Peyer's patch (tissue), 4 donors: ENCODE data around the gene POMT1.

Experiments
- POLR2A ChIP-seq, 2 donors: fragments of 450-650 bp; IDR thresholded peaks; one replicate each; pipeline ENCODE4 v1.5.1; 2017; ENCODE audit warnings: antibody characterized with exemption in 2 of 2, mild to moderate bottlenecking in 2 of 2, moderate library complexity in 2 of 2
- TF ChIP-seq, protein P1 (sequence below), 6 experiments: fragments of 450-650 bp in 4 of 6; fragments of 200-600 bp in 2 of 6; sonication (generic) in 1 of 6; IDR thresholded peaks; one replicate each; pipeline ENCODE4 v1.5.1; 2017 to 2019; ENCODE audit warnings: antibody characterized with exemption in 6 of 6, mild to moderate bottlenecking in 3 of 6, moderate library complexity in 1 of 6

GRCh38 chr9:131545786-131546335 is 43.1 kb downstream of the POMT1 start:
- TF ChIP-seq, protein P1, sequence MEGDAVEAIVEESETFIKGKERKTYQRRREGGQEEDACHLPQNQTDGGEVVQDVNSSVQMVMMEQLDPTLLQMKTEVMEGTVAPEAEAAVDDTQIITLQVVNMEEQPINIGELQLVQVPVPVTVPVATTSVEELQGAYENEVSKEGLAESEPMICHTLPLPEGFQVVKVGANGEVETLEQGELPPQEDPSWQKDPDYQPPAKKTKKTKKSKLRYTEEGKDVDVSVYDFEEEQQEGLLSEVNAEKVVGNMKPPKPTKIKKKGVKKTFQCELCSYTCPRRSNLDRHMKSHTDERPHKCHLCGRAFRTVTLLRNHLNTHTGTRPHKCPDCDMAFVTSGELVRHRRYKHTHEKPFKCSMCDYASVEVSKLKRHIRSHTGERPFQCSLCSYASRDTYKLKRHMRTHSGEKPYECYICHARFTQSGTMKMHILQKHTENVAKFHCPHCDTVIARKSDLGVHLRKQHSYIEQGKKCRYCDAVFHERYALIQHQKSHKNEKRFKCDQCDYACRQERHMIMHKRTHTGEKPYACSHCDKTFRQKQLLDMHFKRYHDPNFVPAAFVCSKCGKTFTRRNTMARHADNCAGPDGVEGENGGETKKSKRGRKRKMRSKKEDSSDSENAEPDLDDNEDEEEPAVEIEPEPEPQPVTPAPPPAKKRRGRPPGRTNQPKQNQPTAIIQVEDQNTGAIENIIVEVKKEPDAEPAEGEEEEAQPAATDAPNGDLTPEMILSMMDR (IDR thresholded peaks at IDR 0.05) = no peak
- TF ChIP-seq POLR2A (IDR thresholded peaks at IDR 0.05) = no peak
